NCI-H146 treated with DMSO at 0.1 percent for 48 hours (cell line): ENCODE results near the gene GADD45B.
A peak's percentile ranks its signal among the peaks of the same experiment; 100 is the strongest.
"Not testable (repeated sequence)": the region's sequence is repeated elsewhere in the genome, so short reads cannot be mapped to it uniquely, and the experiment has no call there.

Source experiments
- DNase-seq: peaks from one replicate; lab custom pipeline; 2025; ENCODE audit not compliant: unreplicated experiment; lab: John Stamatoyannopoulos, UW

GADD45B gene

GRCh38 chr19:2468596-2468995 lies 7.3 kb upstream of the GADD45B start:
- DNase-seq, result no peak

GRCh38 chr19:2469102-2469914 lies 6.6 kb upstream of the GADD45B start:
- DNase-seq, result no peak

GRCh38 chr19:2469915-2470200 lies 6.1 kb upstream of the GADD45B start:
- DNase-seq, result not testable (repeated sequence)

- DNase-seq, result peak; percentile 5
Measured at GRCh38 chr19:2474232-2475017, 1.5 kb upstream of the GADD45B start.

- DNase-seq, result no peak
Measured at GRCh38 chr19:2475018-2475701, 767 bp upstream of the GADD45B start.

GRCh38 chr19:2476451-2477140 lies 669 bp downstream of the GADD45B start:
- DNase-seq, result no peak

GRCh38 chr19:2477141-2477710 lies 1.3 kb downstream of the GADD45B start:
- DNase-seq, result no peak

GRCh38 chr19:2477732-2478191 lies 1.8 kb downstream of the GADD45B start:
- no peak for DNase-seq

- DNase-seq, result peak; percentile 4
Measured at GRCh38 chr19:2478278-2478755, 2.4 kb downstream of the GADD45B start.

GRCh38 chr19:2478756-2479555 lies 3.0 kb downstream of the GADD45B start:
- no peak for DNase-seq

GRCh38 chr19:2479556-2480194 lies 3.7 kb downstream of the GADD45B start:
- DNase-seq, result no peak

- no peak for DNase-seq
Measured at GRCh38 chr19:2481466-2481865, 5.5 kb downstream of the GADD45B start.

- no peak for DNase-seq
Measured at GRCh38 chr19:2482354-2483038, 6.6 kb downstream of the GADD45B start.

- DNase-seq, result no peak
Measured at GRCh38 chr19:2483084-2483483, 7.2 kb downstream of the GADD45B start.

- no peak for DNase-seq
Measured at GRCh38 chr19:2483484-2484151, 7.7 kb downstream of the GADD45B start.

GRCh38 chr19:2484178-2484937 lies 8.4 kb downstream of the GADD45B start:
- DNase-seq, result no peak

- DNase-seq, result no peak
Measured at GRCh38 chr19:2485428-2485827, 9.5 kb downstream of the GADD45B start.

GRCh38 chr19:2487090-2487489 lies 11.2 kb downstream of the GADD45B start:
- no peak for DNase-seq
